Epithelial cell of proximal tubule (primary cell): ENCODE data around the gene MELTF. TPM values are rescaled to one million over a fixed set of nuclear protein-coding genes. Genes with fewer than 3 reads are reported as not detected.
A peak's percentile ranks its signal among the peaks of the same experiment; 100 is the strongest.
"Not testable (repeated sequence)": the region's sequence is repeated elsewhere in the genome, so short reads cannot be mapped to it uniquely, and the experiment has no call there.

Experiments used
- DNase-seq: peaks from one replicate; pipeline ENCODE4 v3.0.0-alpha.2; 2011; ENCODE audit warnings: low read depth
- H3K4me3 ChIP-seq: 2 replicates; pipeline ENCODE4 v1.5.1; 2011; ENCODE audit warnings: low read depth, mild to moderate bottlenecking, low read length
- CTCF ChIP-seq: conservative IDR thresholded peaks from 2 replicates; pipeline ENCODE4 v1.5.1; 2012; ENCODE audit warnings: low read depth, mild to moderate bottlenecking, low read length
- total RNA-seq: library from RNA; depleted of rRNA; stranded (reverse); fragments of >200 nt; gene quantifications from 2 replicates; pipeline ENCODE4 v1.2.3, GENCODE V29; 2015

Gene MELTF
- total RNA-seq = 12.7 and 26.9 TPM in 2 replicates

- TF ChIP-seq CTCF = peak; percentile 66
- DNase-seq = no peak
- peak within 1 kb of the TSS; percentile 49 for H3K4me3 ChIP-seq
Measured at GRCh38 chr3:197029511-197030167, at the start of gene MELTF. Gene MELTF, minus strand, starts transcription at chr3:197029817. Its CDS starts 115 bp downstream, at chr3:197029702.

GRCh38 chr3:197076415-197076814, 46.8 kb upstream of the MELTF start:
- TF ChIP-seq CTCF = no peak
- DNase-seq = no peak
- no peak overlapping the region for H3K4me3 ChIP-seq

GRCh38 chr3:197068077-197068476, 38.5 kb upstream of the MELTF start:
- no peak for TF ChIP-seq CTCF
- no peak overlapping the region for H3K4me3 ChIP-seq

GRCh38 chr3:197064771-197065170, 35.2 kb upstream of the MELTF start:
- no peak overlapping the region for H3K4me3 ChIP-seq
- no peak for DNase-seq
- no peak for TF ChIP-seq CTCF

More at GRCh38 chr3:197068077-197068476, 38.5 kb upstream of the MELTF start:
- no peak for DNase-seq

GRCh38 chr3:197062446-197062845, 32.8 kb upstream of the MELTF start:
- no peak for DNase-seq
- no peak for TF ChIP-seq CTCF
- no peak overlapping the region for H3K4me3 ChIP-seq

- not testable (repeated sequence) for DNase-seq, H3K4me3 ChIP-seq
Measured at GRCh38 chr3:197051637-197052036, 22.0 kb upstream of the MELTF start.

- no peak overlapping the region for H3K4me3 ChIP-seq
- no peak for TF ChIP-seq CTCF
- no peak for DNase-seq
Measured at GRCh38 chr3:197050511-197050910, 20.9 kb upstream of the MELTF start.
